Heart right ventricle (tissue), 16 donors: ENCODE results near the gene ABHD2. TPM values are rescaled to one million over a fixed set of nuclear protein-coding genes. Genes with fewer than 3 reads are reported as not detected.
A peak's percentile ranks its signal among the peaks of the same experiment; 100 is the strongest.

ENCODE experiments used
- ATAC-seq, 8 donors: fragments of 200-7000 bp; cut with Tn5 transposase; one replicate each; pipeline ENCODE4 v1.9.1; 2020; ENCODE audit warnings: mild to moderate bottlenecking in 8 of 8, moderate library complexity in 8 of 8, moderate number of reproducible peaks in 1 of 8
- DNase-seq, 2 donors: peaks; one replicate each; pipeline ENCODE4 v3.0.0-alpha.2; 2020
- H3K27ac ChIP-seq, 10 donors: fragments of 200-600 bp; sonication (generic) in 2 of 10; one replicate each; pipeline versions ENCODE4 v1.5.0 to v1.8.0; 2020 to 2022; ENCODE audit warnings: mild to moderate bottlenecking in 3 of 10
- H3K27me3 ChIP-seq, 7 donors: fragments of 200-600 bp; one replicate each; pipeline ENCODE4 v1.8.0; 2021 to 2022; ENCODE audit warnings: mild to moderate bottlenecking in 2 of 7
- H3K36me3 ChIP-seq, 9 donors: fragments of 200-600 bp; sonication (generic) in 1 of 9; one replicate each; pipeline versions ENCODE4 v1.5.0 to v1.8.0; 2020 to 2022; ENCODE audit warnings: mild to moderate bottlenecking in 2 of 9
- H3K4me1 ChIP-seq, 9 donors: fragments of 200-600 bp; sonication (generic) in 1 of 9; one replicate each; pipeline versions ENCODE4 v1.5.0 to v1.8.0; 2020 to 2022; ENCODE audit warnings: mild to moderate bottlenecking in 4 of 9
- H3K4me3 ChIP-seq, 10 donors: fragments of 200-600 bp; sonication (generic) in 2 of 10; one replicate each; pipeline versions ENCODE4 v1.5.0 to v1.8.0; 2020 to 2022; ENCODE audit warnings: mild to moderate bottlenecking in 7 of 10, moderate library complexity in 2 of 10
- H3K9me3 ChIP-seq, 11 donors: fragments of 200-600 bp in 10 of 11; sonication (generic) in 2 of 11; one replicate each; pipeline versions ENCODE4 v1.5.0 to v1.8.0; 2013 to 2022; ENCODE audit warnings: mild to moderate bottlenecking in 2 of 11, control low read depth in 1 of 11, moderate library complexity in 1 of 11
- WGBS, 2 donors: extraction: QIAGEN DNeasy Blood & Tissue Kit; methylation state at CpG; one replicate each; pipeline ENCODE4 v1.1.7; 2013; ENCODE audit warnings: inconsistent platforms in 1 of 2; 5-methylcytosine and 5-hydroxymethylcytosine counted together
- intact Hi-C, 10 donors: fragments of 100-400 bp; cut with DNase I; formaldehyde crosslinking; loops; one replicate each; pipeline versions ENCODE4 v1.11.1 to v1.14.2; 2022
- polyA plus RNA-seq, 2 donors: library from polyadenylated mRNA; stranded (reverse); fragments of 200-250 nt; gene quantifications; one replicate each; pipeline ENCODE4 v1.2.3, GENCODE V29; 2013
- total RNA-seq, 10 donors: library from RNA; stranded (reverse); fragmentation: NEBNext Ultra II Directional in 3 of 10; extraction: Animal tissue kit (Norgen Biotek cat#: 25700) in 3 of 10; gene quantifications; one replicate each; pipeline versions ENCODE4 v1.2.1 to v1.2.4, GENCODE V29; 2021 to 2023
- TF ChIP-seq, protein P1 (sequence below), 9 donors: fragments of 200-600 bp; sonication (generic) in 2 of 9; IDR thresholded peaks; one replicate each; pipeline versions ENCODE4 v1.5.0 to v1.8.0; 2021 to 2022; ENCODE audit warnings: antibody characterized with exemption in 9 of 9, mild to moderate bottlenecking in 5 of 9, moderate library complexity in 1 of 9
- donor health status: Arrhythmogenic right ventricular cardiomyopathy.
- donor health status: ischemic (EF 13 %, LVEDD 7.1; RV severe dilation, severe dysfunction).
- donor health status: healthy with polysubstance abuse.
- donor health status: DM: no; HTN: yes; CAD: no.
- donor health status: DM: no; HTN: no; CAD: no.
- donor health status: ischemic (EF 25% LVEDD 6.9; RV normal size, moderate dysfunction).
- donor health status: ischemic (EF 25% LVEDD 5.7; RV mildly dilated, moderate dysfunction).
- donor health status: healthy.
- donor health status: DM: yes; HTN: yes; CAD: no.
- donor health status: Ischemic cardiomyopathy.
- donor health status: ischemic (EF 35%, LVEDD 5.7; RV mildly dilated, moderate dysfunction).
- donor health status: nonischemic (EF 11% LVEDD 7.7; RV severe dilation, severe dysfunction).
- donor health status: DM: yes; HTN: yes; CAD: no.
- donor health status: PGD.
- donor health status: ischemic (EF 29% LVEDD 5.4; RV normal size, mild dysfunction).
- donor health status: nonischemic (EF 23%, LVEDD 6.1; RV moderate dilation, normal function).

ABHD2 gene
- total and polyA plus RNA-seq, 12 donors: 9.1 to 201 (median 119) TPM

DNA sequence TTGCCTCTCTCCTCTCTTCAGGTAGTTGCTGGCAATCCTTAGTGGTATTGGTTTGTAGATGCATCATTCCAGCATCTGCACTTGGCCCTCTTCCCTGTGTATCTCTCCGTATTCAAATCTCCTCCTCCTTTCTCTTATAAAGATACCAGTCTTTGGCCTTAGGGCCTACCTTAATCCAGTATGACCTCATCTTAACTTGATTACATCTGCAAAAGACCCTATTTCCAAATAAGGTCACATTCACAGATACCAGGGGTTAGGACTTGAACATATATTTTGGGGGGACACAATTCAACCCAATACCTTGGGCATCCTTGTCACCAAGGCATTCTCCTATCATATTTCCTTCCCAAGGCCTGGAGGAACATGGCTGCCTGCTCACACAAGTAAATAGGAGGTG, 22.0 kb upstream of the ABHD2 start:
- Histone ChIP-seq H3K36me3 (no peaks in the 10 kb centered on the region), H3K27me3 (no peaks in the 10 kb centered on the region), H3K4me3 (no peak overlapping the region), H3K4me1 (peaks cover 0 to 32% (median 0%) of the 10 kb centered on the region in 9 donors), H3K9me3 (peaks cover 5 to 30% (median 19%) of the 10 kb centered on the region in 11 donors), H3K27ac (no peak overlapping the region)
- TF ChIP-seq, protein P1, sequence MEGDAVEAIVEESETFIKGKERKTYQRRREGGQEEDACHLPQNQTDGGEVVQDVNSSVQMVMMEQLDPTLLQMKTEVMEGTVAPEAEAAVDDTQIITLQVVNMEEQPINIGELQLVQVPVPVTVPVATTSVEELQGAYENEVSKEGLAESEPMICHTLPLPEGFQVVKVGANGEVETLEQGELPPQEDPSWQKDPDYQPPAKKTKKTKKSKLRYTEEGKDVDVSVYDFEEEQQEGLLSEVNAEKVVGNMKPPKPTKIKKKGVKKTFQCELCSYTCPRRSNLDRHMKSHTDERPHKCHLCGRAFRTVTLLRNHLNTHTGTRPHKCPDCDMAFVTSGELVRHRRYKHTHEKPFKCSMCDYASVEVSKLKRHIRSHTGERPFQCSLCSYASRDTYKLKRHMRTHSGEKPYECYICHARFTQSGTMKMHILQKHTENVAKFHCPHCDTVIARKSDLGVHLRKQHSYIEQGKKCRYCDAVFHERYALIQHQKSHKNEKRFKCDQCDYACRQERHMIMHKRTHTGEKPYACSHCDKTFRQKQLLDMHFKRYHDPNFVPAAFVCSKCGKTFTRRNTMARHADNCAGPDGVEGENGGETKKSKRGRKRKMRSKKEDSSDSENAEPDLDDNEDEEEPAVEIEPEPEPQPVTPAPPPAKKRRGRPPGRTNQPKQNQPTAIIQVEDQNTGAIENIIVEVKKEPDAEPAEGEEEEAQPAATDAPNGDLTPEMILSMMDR (IDR thresholded peaks at IDR 0.05): no peak
- intact Hi-C loops: no loop called here
- WGBS, 2 donors: 88 to 94% methylated on average over 1 of the region's 1 CpG
- no peak for DNase-seq
- ATAC-seq: no peak

DNA sequence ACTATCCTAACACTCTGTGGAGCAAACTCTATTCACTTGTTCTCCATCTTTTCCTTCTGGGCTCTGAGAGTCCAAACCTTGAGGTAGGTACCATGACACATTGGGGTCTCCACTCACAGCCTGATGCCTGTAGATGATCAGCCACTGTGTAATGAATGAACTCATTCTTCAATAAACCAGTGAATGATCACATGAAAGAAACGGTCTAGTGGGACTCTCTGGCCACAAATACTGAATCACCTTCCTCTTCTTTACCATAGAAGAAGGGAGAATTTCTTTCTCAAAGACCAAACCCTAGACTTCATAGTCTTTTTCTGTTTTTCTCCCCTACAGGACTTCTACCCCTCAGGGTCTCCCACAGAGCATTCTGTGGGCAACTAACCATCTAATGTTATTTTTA, 20.5 kb upstream of the ABHD2 start:
- Histone ChIP-seq H3K27me3 (no peaks in the 10 kb centered on the region), H3K9me3 (peaks cover 5 to 30% (median 19%) of the 10 kb centered on the region in 11 donors), H3K27ac (peak overlapping the region in 2 of 10 donors; percentile 32 to 78), H3K36me3 (no peaks in the 10 kb centered on the region), H3K4me3 (no peak overlapping the region), H3K4me1 (peaks cover 0 to 42% (median 0%) of the 10 kb centered on the region in 9 donors)
- intact Hi-C loops: no loop called here
- no peak for DNase-seq
- WGBS, 2 donors: 59% methylated on average over 1 of the region's 1 CpG
- no peak for ATAC-seq
- TF ChIP-seq, protein P1 (IDR thresholded peaks at IDR 0.05): no peak

DNA sequence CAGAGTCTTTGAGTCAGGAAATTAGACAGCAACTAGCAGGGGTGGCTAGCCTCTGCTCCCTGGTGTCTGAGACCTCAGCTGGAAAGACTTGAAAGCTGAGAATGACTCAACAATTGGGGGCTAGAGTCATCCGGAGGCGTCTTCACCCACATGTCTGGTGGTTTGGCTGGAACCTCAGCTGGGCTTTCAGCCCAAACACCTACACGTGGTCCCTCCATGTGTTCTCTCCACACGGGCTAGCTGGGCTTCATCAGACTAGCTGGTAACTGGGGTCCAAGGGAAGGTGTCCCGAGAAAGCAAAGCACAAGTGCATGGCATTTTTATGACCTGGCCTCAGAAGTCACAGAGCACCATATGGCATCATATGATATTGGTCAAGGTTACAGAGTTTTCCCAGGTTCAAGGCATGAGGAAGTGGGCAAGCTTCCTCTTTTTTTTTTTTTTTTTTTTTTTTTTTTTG, 19.9 kb upstream of the ABHD2 start:
- Histone ChIP-seq H3K9me3 (peaks cover 5 to 30% (median 19%) of the 10 kb centered on the region in 11 donors), H3K4me3 (no peak overlapping the region), H3K4me1 (peaks cover 0 to 42% (median 0%) of the 10 kb centered on the region in 9 donors), H3K27ac (peak overlapping the region in 1 of 10 donors; percentile 78), H3K27me3 (no peaks in the 10 kb centered on the region), H3K36me3 (no peaks in the 10 kb centered on the region)
- WGBS, 2 donors: 72 to 87% methylated on average over 5 of the region's 5 CpGs
- intact Hi-C loops: no loop called here
- ATAC-seq: peak in 4 of 8 donors; percentile 33 to 77 (median 59)
- TF ChIP-seq, protein P1 (IDR thresholded peaks at IDR 0.05): no peak
- peak in 1 of 2 donors; percentile 23 for DNase-seq

DNA sequence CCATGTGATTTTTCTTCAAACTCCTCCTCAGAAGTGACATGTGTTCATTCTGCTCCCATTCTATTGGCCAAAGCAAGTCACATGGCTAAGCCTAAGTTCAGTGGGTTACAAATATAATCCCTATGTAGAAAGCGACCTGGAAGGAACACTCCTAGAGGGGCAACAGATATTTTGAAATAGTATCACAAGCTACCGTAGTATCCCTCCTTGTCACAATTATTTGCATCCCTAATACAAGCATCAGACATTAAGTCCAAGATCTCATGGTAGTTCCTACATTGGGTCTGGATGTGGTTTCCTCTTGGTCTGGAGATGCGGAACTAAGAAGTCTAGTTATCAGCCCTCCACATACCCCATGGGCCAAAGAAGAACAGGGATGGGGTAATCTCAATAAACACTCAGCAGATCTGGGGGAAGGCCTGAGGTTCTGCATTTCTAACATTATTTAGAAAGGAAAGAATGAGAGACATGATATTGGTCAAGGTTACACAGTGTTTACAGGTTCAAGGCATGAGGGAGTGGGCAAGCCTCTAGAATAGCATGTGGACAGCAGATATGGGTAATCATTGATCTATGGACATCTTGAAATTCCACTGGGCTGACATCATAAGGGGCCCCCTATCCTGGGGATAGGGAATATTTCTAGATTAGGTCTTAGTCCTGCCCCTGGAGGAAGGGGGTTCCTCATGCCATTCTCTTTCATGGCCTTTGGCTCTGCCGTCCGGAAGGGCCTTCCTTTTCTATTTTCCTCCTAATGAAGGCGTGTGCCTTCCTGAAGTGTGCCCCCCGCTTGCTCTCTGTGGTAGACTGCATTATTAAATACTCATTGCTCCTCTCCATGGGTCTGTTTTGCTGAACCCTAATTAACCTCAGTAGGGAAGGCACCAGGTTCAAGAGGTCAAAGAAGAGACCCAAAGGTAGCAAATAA, 17.8 kb upstream of the ABHD2 start:
- 87 to 95% methylated on average over 7 of the region's 7 CpGs for WGBS, 2 donors
- Histone ChIP-seq H3K4me3 (no peak overlapping the region), H3K27ac (peak overlapping the region in 1 of 10 donors; percentile 69), H3K36me3 (no peaks in the 10 kb centered on the region), H3K27me3 (no peaks in the 10 kb centered on the region), H3K4me1 (peaks cover 0 to 50% (median 0%) of the 10 kb centered on the region in 9 donors), H3K9me3 (peaks cover 5 to 30% (median 19%) of the 10 kb centered on the region in 11 donors)
- intact Hi-C loops: no loop called here
- DNase-seq (no peak), ATAC-seq (peak in 3 of 8 donors; percentile 41 to 64 (median 58))
- TF ChIP-seq, protein P1 (IDR thresholded peaks at IDR 0.05): no peak
